ENCODE results near the gene TMEM127. TPM values are rescaled to one million over a fixed set of nuclear protein-coding genes. Genes with fewer than 3 reads are reported as not detected.
"Not testable (repeated sequence)": the region's sequence is repeated elsewhere in the genome, so short reads cannot be mapped to it uniquely, and the experiment has no call there.

The TMEM127 gene
- total RNA-seq, 2 donors from 2014 or later, result 49.2 to 52.4 TPM

GRCh38 chr2:96249654-96250053 is 16.1 kb downstream of the TMEM127 start:
- DNase-seq (ENCODE audit: low spot score), result no peak

GRCh38 chr2:96248624-96249023 is 17.2 kb downstream of the TMEM127 start:
- intact Hi-C loops (cut with DNase I), result no loop called here
- DNase-seq (ENCODE audit: low spot score), result no peak

More at GRCh38 chr2:96249654-96250053, 16.1 kb downstream of the TMEM127 start:
- intact Hi-C loops (cut with DNase I), result loop anchor here in 1 of 2 donors (5.0 kb wide), 1 partner anchor 42 kb away; the partner anchor contains the start of gene STARD7

GRCh38 chr2:96247896-96248295 is 17.9 kb downstream of the TMEM127 start:
- DNase-seq (ENCODE audit: low spot score), result no peak
- intact Hi-C loops (cut with DNase I), result no loop called here

- intact Hi-C loops (cut with DNase I), result no loop called here
- DNase-seq (ENCODE audit: low spot score), result no peak
Observed at GRCh38 chr2:96247009-96247408, 18.8 kb downstream of the TMEM127 start.

- no peak for DNase-seq (ENCODE audit: low spot score)
- intact Hi-C loops (cut with DNase I), result no loop called here
Observed at GRCh38 chr2:96245609-96246390, 20.0 kb downstream of the TMEM127 start.

- no peak for DNase-seq (ENCODE audit: low spot score)
- intact Hi-C loops (cut with DNase I), result no loop called here
Observed at GRCh38 chr2:96243843-96244242, 22.0 kb downstream of the TMEM127 start.

- intact Hi-C loops (cut with DNase I), result no loop called here
Observed at GRCh38 chr2:96241900-96242611, 23.7 kb downstream of the TMEM127 start.

GRCh38 chr2:96241227-96241626 is 24.6 kb downstream of the TMEM127 start:
- no peak for DNase-seq (ENCODE audit: low spot score)
- intact Hi-C loops (cut with DNase I), result no loop called here

More at GRCh38 chr2:96241900-96242611, 23.7 kb downstream of the TMEM127 start:
- no peak for DNase-seq (ENCODE audit: low spot score)

GRCh38 chr2:96240341-96241038 is 25.3 kb downstream of the TMEM127 start:
- intact Hi-C loops (cut with DNase I), result no loop called here
- DNase-seq (ENCODE audit: low spot score), result no peak

GRCh38 chr2:96239745-96240264 is 26.0 kb downstream of the TMEM127 start:
- DNase-seq (ENCODE audit: low spot score), result no peak
- intact Hi-C loops (cut with DNase I), result no loop called here

- no peak for DNase-seq (ENCODE audit: low spot score)
- intact Hi-C loops (cut with DNase I), result no loop called here
Observed at GRCh38 chr2:96239091-96239490, 26.7 kb downstream of the TMEM127 start.

- intact Hi-C loops (cut with DNase I), result no loop called here
- no peak for DNase-seq (ENCODE audit: low spot score)
Observed at GRCh38 chr2:96238266-96238665, 27.5 kb downstream of the TMEM127 start.

GRCh38 chr2:96236882-96237281 is 28.9 kb downstream of the TMEM127 start:
- intact Hi-C loops (cut with DNase I), result loop anchor here in 1 of 2 donors (1.0 kb wide), 1 partner anchor 14 kb away; no protein-coding TSS in a partner anchor

GRCh38 chr2:96233880-96234316 is 31.9 kb downstream of the TMEM127 start:
- intact Hi-C loops (cut with DNase I), result no loop called here
- no peak for DNase-seq (ENCODE audit: low spot score)

More at GRCh38 chr2:96236882-96237281, 28.9 kb downstream of the TMEM127 start:
- no peak for DNase-seq (ENCODE audit: low spot score)

- intact Hi-C loops (cut with DNase I), result no loop called here
- DNase-seq (ENCODE audit: low spot score), result no peak
Observed at GRCh38 chr2:96233436-96233835, 32.4 kb downstream of the TMEM127 start.

GRCh38 chr2:96231316-96231715 is 34.5 kb downstream of the TMEM127 start:
- intact Hi-C loops (cut with DNase I), result no loop called here
- no peak for DNase-seq (ENCODE audit: low spot score)

GRCh38 chr2:96225016-96225533 is 40.7 kb downstream of the TMEM127 start:
- DNase-seq (ENCODE audit: low spot score), result no peak
- intact Hi-C loops (cut with DNase I), result no loop called here

- DNase-seq (ENCODE audit: low spot score); intact Hi-C loops (cut with DNase I): not testable (repeated sequence)
Observed at GRCh38 chr2:96221106-96221505, 44.7 kb downstream of the TMEM127 start.

- intact Hi-C loops (cut with DNase I); DNase-seq (ENCODE audit: low spot score): not testable (repeated sequence)
Observed at GRCh38 chr2:96219959-96220358, 45.8 kb downstream of the TMEM127 start.
